Activated naive CD4-positive, alpha-beta T cell treated with anti-CD3 and anti-CD28 coated beads, Interleukin-2, amount 50 U/mL, for 16 hours (primary cell): Measurements from ENCODE around the gene PTK7.
A peak's percentile ranks its signal among the peaks of the same experiment; 100 is the strongest.
"Not testable (repeated sequence)": the region's sequence is repeated elsewhere in the genome, so short reads cannot be mapped to it uniquely, and the experiment has no call there.

Source experiments
- DNase-seq: peaks from one replicate; pipeline ENCODE4 v3.0.0-alpha.2; 2020

Gene PTK7

GRCh38 chr6:43075670-43076463 lies at the start of gene PTK7:
Gene PTK7 (plus strand): TSS chr6:43076314. CDS start chr6:43076489, 175 bp downstream.
- peak; percentile 38 for DNase-seq

GRCh38 chr6:43026365-43026764 lies 49.7 kb upstream of the PTK7 start:
- DNase-seq: no peak

- no peak for DNase-seq
Measured at GRCh38 chr6:43029120-43029519, 47.0 kb upstream of the PTK7 start.

- DNase-seq: no peak
Measured at GRCh38 chr6:43032326-43032725, 43.8 kb upstream of the PTK7 start.

GRCh38 chr6:43033496-43034189 lies 42.5 kb upstream of the PTK7 start:
- no peak for DNase-seq

GRCh38 chr6:43034190-43034525 lies 42.0 kb upstream of the PTK7 start:
- no peak for DNase-seq

- DNase-seq: no peak
Measured at GRCh38 chr6:43035495-43036194, 40.5 kb upstream of the PTK7 start.

- no peak for DNase-seq
Measured at GRCh38 chr6:43036712-43037111, 39.4 kb upstream of the PTK7 start.

- no peak for DNase-seq
Measured at GRCh38 chr6:43037197-43037596, 38.9 kb upstream of the PTK7 start.

GRCh38 chr6:43037706-43038105 lies 38.4 kb upstream of the PTK7 start:
- no peak for DNase-seq

- no peak for DNase-seq
Measured at GRCh38 chr6:43038727-43039126, 37.4 kb upstream of the PTK7 start.

GRCh38 chr6:43040542-43041257 lies 35.4 kb upstream of the PTK7 start:
- no peak for DNase-seq

- not testable (repeated sequence) for DNase-seq
Measured at GRCh38 chr6:43041475-43041874, 34.6 kb upstream of the PTK7 start.

- no peak for DNase-seq
Measured at GRCh38 chr6:43043310-43043709, 32.8 kb upstream of the PTK7 start.

- DNase-seq: no peak
Measured at GRCh38 chr6:43045371-43045930, 30.7 kb upstream of the PTK7 start.

GRCh38 chr6:43047998-43048397 lies 28.1 kb upstream of the PTK7 start:
- DNase-seq: no peak

GRCh38 chr6:43050981-43051380 lies 25.1 kb upstream of the PTK7 start:
- no peak for DNase-seq

- DNase-seq: no peak
Measured at GRCh38 chr6:43052225-43052841, 23.8 kb upstream of the PTK7 start.

- DNase-seq: no peak
Measured at GRCh38 chr6:43052842-43053544, 23.1 kb upstream of the PTK7 start.

- peak; percentile 92 for DNase-seq
Measured at GRCh38 chr6:43053545-43054205, 22.4 kb upstream of the PTK7 start, which contains the start of gene CUL7. Gene CUL7 (minus strand): TSS chr6:43053851. CDS start chr6:43052788, 1,063 bp downstream.
